Osteocyte (in vitro differentiated cells): ENCODE results near the gene HDGFL3. TPM values are rescaled to one million over a fixed set of nuclear protein-coding genes. Genes with fewer than 3 reads are reported as not detected.

Experiments used
- DNase-seq: peaks from one replicate; pipeline ENCODE4 v3.0.0; 2021; ENCODE audit warnings: mixed read lengths; ENCODE audit not compliant: unreplicated experiment; ENCODE audit errors: extremely low spot score
- H3K27ac Mint-ChIP-seq: one replicate; pipeline ENCODE4 v1.8.0; 2021; ENCODE audit warnings: mild to moderate bottlenecking, mixed read lengths; ENCODE audit not compliant: unreplicated experiment
- H3K27me3 Mint-ChIP-seq: one replicate; pipeline ENCODE4 v1.8.0; 2021; ENCODE audit warnings: mixed read lengths; ENCODE audit not compliant: unreplicated experiment
- H3K36me3 Mint-ChIP-seq: one replicate; pipeline ENCODE4 v1.8.0; 2021; ENCODE audit warnings: mixed read lengths; ENCODE audit not compliant: unreplicated experiment
- H3K4me1 Mint-ChIP-seq: one replicate; pipeline ENCODE4 v1.8.0; 2021; ENCODE audit warnings: mixed read lengths; ENCODE audit not compliant: unreplicated experiment
- H3K4me3 Mint-ChIP-seq: one replicate; pipeline ENCODE4 v1.8.0; 2021; ENCODE audit warnings: mild to moderate bottlenecking, moderate library complexity, mixed read lengths; ENCODE audit not compliant: unreplicated experiment
- H3K9me3 Mint-ChIP-seq: one replicate; pipeline ENCODE4 v1.8.0; 2021; ENCODE audit warnings: mixed read lengths; ENCODE audit not compliant: unreplicated experiment
- long read RNA-seq: library from polyadenylated mRNA; unstranded; transcript quantifications from one replicate; pipeline ENCODE4 v2.0.0, GENCODE V29; 2021
- total RNA-seq: library from RNA; stranded (reverse); gene quantifications from 2 replicates; pipeline ENCODE4 v1.2.1, GENCODE V29; 2021
- TF ChIP-seq, protein P1 (sequence below): fragments of 200-600 bp; sonication (generic); IDR thresholded peaks from 2 replicates; pipeline ENCODE4 v1.5.0; 2021; ENCODE audit warnings: antibody characterized with exemption, mild to moderate bottlenecking, moderate library complexity

HDGFL3 gene
- total RNA-seq = 93.6 and 101 TPM in 2 replicates
- long read RNA-seq, full-length matches to known transcripts = 23 of 69 reads
- long read RNA-seq, partial matches to known transcripts = 36 of 69 reads
- long read RNA-seq, other reads (novel, unspliced or antisense) = 10 of 69 reads

DNA sequence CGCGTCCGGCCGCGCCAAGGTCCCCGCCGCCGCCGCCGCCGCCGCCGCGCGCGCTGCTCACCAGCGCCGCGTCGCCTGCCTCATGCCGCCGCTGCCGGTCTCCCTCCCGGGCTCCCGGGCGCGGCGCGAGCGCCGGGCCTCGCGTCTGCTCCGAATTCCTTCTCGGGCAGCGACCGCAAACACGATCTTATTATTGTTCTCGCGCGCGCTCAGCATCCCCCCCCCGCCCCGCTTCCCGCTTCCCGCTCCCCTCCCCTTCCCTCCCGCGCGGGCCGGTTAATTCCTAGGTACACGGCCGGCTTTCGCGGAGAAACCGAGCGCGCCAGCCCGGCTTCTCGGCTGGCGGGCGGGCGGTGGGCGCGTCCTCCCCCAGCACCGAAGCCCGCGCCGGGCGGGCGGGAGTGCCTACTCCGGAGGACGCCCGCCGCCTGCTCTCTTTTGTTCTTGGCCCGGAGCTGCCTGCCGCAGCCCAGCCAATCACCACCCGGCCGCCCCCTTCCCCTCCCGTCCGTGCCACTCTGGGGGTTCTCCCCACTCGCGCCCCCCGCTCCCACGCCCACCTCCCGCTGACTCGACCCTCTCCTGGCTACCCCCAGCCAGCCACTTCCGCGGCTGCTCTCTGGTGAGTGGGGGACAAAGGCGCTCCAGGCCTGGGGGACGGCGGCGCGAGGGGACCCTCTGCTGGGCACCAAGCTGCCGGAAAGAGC, at the start of gene HDGFL3:
Gene HDGFL3 (minus strand): TSS at position 164 of the 707 bp plus-strand sequence. CDS start 409 bp downstream, outside the sequence.
- peak within 1 kb of the TSS; percentile 97 for H3K4me3 Mint-ChIP-seq
- no peaks in the 10 kb centered on the region for H3K36me3 Mint-ChIP-seq
- H3K9me3 Mint-ChIP-seq = no peaks in the 10 kb centered on the region
- no peaks in the 10 kb centered on the region for H3K27me3 Mint-ChIP-seq
- peaks cover 31% of the 10 kb centered on the region for H3K4me1 Mint-ChIP-seq
- TF ChIP-seq, protein P1, sequence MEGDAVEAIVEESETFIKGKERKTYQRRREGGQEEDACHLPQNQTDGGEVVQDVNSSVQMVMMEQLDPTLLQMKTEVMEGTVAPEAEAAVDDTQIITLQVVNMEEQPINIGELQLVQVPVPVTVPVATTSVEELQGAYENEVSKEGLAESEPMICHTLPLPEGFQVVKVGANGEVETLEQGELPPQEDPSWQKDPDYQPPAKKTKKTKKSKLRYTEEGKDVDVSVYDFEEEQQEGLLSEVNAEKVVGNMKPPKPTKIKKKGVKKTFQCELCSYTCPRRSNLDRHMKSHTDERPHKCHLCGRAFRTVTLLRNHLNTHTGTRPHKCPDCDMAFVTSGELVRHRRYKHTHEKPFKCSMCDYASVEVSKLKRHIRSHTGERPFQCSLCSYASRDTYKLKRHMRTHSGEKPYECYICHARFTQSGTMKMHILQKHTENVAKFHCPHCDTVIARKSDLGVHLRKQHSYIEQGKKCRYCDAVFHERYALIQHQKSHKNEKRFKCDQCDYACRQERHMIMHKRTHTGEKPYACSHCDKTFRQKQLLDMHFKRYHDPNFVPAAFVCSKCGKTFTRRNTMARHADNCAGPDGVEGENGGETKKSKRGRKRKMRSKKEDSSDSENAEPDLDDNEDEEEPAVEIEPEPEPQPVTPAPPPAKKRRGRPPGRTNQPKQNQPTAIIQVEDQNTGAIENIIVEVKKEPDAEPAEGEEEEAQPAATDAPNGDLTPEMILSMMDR = peak; percentile 47
- peak; percentile 88 for DNase-seq
- peak within 1 kb of the TSS; percentile 96 for H3K27ac Mint-ChIP-seq

DNA sequence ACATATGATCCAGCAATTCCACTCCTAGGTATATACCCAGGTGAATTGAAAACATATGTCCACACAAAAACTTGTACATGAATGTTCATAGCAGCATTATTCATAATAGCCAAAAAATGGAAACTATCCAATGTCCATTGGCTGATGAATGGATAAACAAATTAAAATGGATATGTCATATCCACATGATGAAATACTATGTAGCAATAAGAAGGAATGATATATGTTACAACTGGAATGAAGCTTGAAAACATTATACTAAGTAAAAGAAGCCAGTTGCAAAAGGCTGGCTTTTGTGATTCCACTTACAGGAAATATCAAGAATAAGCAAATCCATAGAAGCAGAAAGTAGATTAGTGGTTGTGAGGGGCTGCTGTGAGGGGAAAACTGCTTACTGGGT, 43.2 kb upstream of the HDGFL3 start:
- H3K4me3 Mint-ChIP-seq = no peak overlapping the region

DNA sequence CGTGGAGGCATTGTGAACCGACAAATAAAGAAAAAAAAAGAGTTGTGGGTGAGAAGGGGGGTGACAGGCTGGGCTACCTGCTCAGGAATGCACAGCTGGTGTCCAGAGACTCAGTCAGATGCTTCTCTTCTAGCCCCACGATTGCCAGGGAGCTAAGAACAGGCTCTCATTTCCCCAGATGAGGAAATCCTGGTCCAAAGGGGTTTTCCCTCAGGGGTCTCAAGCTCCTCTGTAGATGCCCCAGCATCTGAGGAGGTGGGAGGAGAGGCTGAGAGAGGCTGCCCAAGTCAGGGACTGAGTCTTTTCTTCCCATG, 41.4 kb upstream of the HDGFL3 start:
- TF ChIP-seq, protein P1 = no peak
- Mint-ChIP-seq H3K4me1 (no peaks in the 10 kb centered on the region), H3K4me3 (no peak overlapping the region), H3K27ac (no peak overlapping the region), H3K27me3 (peaks cover 42% of the 10 kb centered on the region), H3K9me3 (no peaks in the 10 kb centered on the region), H3K36me3 (no peaks in the 10 kb centered on the region)
- no peak for DNase-seq

More for the DNA sequence above, 43.2 kb upstream of the HDGFL3 start:
- no peaks in the 10 kb centered on the region for H3K36me3 Mint-ChIP-seq
- H3K27ac Mint-ChIP-seq = no peak overlapping the region
- peaks cover 32% of the 10 kb centered on the region for H3K27me3 Mint-ChIP-seq
- H3K4me1 Mint-ChIP-seq = no peaks in the 10 kb centered on the region
- no peaks in the 10 kb centered on the region for H3K9me3 Mint-ChIP-seq
- no peak for DNase-seq
- TF ChIP-seq, protein P1 = no peak

DNA sequence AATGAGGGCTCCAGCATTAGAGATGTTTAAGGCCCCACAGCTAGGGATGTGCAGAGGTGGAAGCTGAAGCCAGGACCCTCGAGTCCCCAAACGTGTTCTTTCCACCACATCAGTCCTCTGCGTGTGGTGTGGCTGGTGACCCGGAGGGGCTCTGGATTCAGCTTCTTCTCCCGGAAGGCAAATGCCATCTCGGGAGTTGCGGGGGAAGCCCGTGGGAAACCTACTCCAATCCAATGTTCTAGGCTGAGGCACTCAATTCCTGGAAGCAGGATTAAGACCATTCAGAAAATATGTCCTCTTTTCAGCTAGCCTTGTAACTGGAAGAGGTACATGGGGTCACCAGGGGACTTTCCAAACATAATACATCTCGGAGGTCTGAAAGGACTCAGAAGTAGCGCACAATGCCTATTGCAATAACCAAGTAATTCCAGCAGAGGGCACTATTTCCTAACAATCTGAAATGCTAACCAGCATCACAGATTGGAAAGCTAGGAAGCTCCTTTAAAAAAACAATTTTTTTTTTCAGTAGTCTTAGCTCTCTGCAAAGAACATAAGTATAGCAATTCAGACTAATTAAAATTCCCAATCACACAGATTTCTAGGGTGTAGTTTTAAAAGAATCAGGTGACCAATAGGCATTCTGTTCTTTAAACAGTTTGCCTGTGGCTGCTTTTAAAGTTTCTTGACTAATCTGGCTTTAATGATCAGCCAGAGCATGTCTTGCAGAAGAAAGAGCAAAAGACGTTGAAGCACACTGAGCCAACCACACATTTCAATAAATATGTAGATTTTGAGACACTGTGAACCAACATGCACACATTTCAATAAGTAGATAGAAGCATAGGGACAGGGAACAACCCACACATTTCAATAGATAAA, 40.8 kb upstream of the HDGFL3 start:
- no peaks in the 10 kb centered on the region for H3K36me3 Mint-ChIP-seq
- no peak overlapping the region for H3K27ac Mint-ChIP-seq
- DNase-seq = no peak
- peaks cover 42% of the 10 kb centered on the region for H3K27me3 Mint-ChIP-seq
- TF ChIP-seq, protein P1 = peak; percentile 84
- H3K9me3 Mint-ChIP-seq = no peaks in the 10 kb centered on the region
- H3K4me3 Mint-ChIP-seq = no peak overlapping the region
- no peaks in the 10 kb centered on the region for H3K4me1 Mint-ChIP-seq

DNA sequence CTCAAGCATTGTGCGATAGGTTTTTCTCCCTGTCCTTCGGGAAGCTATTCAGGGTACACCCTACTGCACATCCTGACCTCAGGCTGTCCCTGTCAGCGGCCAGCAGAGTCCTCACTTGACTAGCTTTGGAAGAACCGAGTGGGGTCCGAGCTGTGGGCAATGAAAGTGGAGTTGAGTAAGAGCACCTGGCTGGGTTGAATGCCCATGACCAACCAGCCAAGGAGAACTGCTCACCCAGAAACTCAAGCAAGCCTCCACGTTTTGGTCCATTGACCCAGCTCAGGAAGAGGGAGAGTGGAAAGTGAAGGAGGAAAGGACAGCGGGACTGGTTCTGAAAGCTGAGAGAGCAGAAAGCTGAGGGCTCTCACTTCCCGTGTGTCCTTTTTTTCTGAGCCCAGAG, 36.0 kb upstream of the HDGFL3 start:
- TF ChIP-seq, protein P1 = no peak
- Mint-ChIP-seq H3K4me3 (no peak overlapping the region), H3K27ac (no peak overlapping the region), H3K9me3 (peaks cover 14% of the 10 kb centered on the region), H3K36me3 (no peaks in the 10 kb centered on the region), H3K27me3 (peaks cover 35% of the 10 kb centered on the region), H3K4me1 (no peaks in the 10 kb centered on the region)
- DNase-seq = no peak
